RPMI7951 (cell line): ENCODE data around the gene OR52I2. TPM values are rescaled to one million over a fixed set of nuclear protein-coding genes. Genes with fewer than 3 reads are reported as not detected.

Source experiments
- DNase-seq: peaks from one replicate; pipeline ENCODE4 v3.0.0-alpha.2; 2012; ENCODE audit warnings: low read depth
- total RNA-seq: library from RNA; depleted of rRNA; stranded (reverse); fragments of >200 nt; shearing (Covaris generic); gene quantifications from 2 replicates; pipeline ENCODE4 v1.2.3, GENCODE V29; 2014; rRNA removed

Gene OR52I2
- total RNA-seq = not detected in 2 replicates

DNA sequence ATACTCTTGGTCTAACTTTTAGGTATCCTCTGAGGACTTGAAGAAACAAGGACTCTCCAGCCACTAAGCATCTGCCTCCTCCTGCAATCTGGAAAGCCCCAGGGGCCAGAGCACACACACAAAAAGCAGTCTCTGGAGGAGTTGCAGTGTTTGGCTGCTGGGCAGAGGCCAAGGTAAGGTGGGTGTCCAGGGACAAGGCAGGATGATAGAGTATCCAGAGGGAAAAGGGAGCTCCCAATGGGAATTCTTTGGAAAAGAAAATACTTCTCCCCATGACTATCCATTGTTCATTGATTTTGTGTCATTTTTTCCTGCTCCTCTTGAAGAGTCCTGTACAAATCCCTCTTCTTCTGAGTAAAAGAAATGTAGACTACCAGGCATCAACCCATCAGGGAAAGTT, at the start of gene OR52I2:
TSS of gene OR52I2 (plus strand) at position 301 of the 400 bp plus-strand sequence.
- DNase-seq = no peak

DNA sequence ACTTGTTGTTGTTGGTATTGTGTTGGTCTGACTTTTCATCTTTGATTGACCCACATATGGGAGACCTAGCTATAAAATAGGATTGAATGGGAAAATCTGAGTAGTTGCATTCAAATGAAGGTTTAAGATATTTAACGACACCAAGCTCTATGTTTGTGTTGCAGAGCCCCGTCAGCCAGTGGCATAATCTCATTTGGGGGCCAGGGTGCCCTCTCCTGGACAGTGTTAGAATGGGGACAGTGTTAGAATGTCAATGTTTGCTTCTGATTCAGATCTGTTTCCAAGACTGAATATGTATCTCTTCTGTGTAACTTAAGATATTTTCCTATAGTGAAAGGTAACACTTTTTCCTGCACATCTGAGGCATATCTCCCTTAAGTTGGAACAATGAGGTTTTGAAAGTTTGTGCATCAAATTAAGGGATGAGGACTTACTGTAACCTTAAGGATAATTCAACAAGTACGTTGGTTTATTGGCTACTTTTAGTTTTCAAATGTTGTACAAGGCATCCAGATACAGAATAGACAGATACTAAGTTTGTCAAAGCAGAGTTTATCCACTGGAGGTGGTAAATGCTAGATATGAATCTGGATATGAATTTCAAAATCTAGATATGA, 41.8 kb upstream of the OR52I2 start:
- peak; percentile 18 for DNase-seq

DNA sequence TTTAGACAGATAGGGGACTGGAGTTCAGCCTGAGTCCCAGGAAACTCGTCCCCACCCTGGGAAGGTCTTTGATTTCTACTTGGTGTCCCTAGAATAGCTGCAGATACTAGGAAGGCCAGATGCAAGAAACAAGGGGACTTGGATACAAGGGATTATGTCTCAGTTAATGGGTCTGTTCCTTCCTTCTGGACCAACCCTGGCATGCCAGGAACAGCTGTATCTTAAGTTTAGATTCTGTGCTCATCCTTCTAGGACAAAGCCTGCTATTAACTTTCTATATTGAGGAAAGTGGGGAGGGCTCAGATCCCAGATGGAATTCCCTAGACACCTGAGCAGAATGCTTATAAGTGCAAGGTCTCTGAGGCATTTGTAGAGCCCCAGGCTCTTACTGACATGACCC, 40.5 kb upstream of the OR52I2 start:
- no peak for DNase-seq

DNA sequence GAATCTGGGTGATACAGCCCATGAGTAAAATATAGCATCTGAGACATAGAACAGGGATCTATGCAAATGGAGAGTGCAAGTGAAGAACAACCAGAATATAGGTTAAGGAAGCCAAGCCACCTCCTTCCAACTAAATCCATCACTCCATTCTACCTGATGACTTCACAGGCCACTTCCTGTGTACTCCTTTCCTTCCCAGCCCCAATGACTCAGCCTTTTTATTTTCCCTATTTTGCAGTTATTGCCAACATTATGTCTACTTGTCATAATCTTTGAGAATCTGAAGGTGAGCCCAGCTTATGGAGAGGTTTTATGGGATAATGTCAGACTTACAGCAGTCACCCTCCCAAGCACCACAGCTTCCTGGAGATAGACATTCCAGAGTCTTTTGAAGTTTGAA, 38.0 kb upstream of the OR52I2 start:
- no peak for DNase-seq

DNA sequence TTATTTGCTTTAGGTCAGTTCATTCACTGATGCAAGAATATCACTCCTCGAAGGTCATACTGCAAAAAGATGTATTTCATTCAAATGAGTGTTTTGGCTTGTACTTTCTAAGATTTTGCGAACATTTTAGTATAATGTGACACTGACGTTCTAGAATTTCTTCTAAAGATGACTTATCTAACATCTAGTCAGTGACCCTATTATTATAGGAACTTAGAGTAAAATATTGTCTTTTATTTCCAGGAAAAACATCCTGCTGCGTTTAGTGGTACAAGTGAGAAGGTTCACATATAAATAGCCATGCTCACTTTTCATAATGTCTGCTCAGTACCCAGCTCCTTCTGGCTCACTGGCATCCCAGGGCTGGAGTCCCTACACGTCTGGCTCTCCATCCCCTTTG, 36.7 kb upstream of the OR52I2 start, which contains the start of gene OR52M1:
TSS of gene OR52M1 (plus strand) at position 301 of the 400 bp plus-strand sequence. CDS start at position 301, 0 bp downstream.
- no peak for DNase-seq

DNA sequence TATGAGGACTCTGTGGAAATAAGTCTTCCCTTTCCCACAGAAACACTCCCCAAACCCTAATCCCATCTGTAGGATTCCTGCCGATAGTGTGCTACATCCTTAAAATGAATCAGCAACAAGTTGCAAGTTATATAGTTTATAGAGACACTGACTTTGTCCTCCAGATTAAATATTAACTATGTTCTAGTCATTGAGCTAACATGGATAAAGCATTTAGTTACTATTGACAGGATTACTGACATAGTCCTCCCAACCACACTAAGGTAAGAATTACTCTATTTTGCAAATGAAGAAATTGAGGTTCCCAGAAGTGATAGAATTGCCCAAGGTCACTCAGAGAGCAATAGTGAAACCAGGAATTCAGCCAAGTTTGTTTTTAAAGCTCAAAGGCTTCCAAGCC, 34.7 kb upstream of the OR52I2 start:
- DNase-seq = no peak

- DNase-seq = no peak
Observed at GRCh38 chr11:4547416-4547815, 34.1 kb upstream of the OR52I2 start.

DNA sequence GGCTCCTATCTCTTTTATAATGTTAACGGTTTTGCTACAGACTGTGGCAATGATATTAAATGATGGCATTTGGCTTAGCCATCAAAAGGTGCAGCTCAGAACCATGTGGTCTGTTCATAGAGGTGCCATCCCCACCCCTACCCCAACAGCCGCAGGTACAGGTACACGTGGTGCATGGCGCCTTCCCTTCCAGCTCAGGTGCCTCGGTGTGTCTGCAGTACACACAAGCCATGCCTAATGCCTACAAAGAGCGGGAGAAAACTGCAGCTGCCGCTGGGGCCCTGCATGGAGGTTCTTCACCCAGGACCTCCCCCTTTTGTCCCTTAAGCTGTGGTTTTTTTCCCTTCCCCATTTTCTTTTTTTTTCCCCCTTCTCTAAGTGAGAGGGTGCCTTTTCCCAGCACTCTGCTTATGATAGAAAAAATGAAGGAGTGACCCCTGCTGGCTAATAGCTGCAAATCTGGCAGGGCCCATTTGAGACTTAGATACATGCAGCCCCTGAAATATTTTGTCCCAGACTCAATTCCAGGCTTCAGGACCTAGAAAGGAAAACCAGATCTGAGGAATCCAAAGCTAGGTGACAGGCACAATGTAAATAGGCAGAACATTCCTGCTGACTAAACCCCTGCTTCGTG, 30.1 kb upstream of the OR52I2 start:
- peak; percentile 5 for DNase-seq

DNA sequence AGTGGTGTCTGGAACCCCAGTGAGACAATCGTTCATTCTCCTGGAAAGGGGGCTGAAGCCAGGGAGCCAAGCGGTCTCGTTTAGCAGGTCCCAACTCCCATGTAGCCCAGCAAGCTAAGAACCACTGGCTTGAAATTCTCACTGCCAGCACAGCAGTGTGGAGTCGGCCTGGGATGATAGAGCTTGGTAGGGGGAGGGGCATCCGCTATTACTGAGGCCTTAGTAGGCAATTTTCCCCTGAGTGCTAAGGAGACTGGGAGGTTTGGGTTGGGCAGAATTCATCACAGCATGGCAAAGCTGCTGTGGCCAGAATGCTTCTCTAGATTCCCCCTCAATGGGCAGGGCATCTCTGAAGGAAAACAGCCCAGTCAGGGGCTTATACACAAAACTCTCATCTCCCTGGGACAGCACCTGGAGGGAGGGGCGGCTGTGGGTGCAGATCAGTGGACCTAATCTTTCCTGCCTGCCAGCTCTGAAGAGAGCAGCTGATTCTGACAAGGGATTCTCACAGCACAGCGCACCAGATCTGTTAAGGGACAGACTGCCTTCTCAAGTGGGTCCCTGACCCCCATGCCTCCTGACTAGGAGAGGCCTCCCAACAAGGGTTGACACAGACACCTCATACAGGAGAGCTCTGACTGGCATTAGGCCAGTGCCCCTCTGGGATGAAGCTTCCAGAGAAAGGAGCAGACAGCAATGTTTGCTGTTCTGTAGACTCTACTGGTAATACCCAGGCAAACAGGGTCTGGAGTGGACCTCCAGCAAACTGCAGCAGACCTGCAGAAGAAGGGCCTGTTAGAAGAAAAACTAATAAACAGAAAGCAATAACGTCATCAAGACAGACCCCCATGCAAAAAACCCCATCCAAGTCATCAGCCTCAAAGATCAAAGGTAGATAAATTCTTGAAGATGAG, 21.8 kb upstream of the OR52I2 start:
- DNase-seq = no peak

DNA sequence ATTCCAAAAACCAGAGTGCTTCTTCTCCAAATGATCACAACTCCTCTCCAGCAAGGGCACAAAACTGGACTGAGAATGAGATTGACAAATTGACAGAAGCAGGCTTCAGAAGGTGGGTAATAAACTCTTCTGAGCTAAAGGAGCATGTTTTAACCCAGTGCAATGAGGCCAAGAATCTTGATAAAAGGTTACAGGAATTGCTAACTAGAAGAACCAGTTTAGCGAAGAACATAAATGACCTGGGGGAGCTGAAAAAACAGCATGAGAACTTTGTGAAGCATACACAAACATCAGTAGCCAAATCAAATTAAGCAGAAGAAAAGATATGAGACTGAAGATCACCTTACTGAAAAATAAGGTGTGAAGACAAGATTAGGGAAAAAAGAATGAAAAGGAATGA, 21.1 kb upstream of the OR52I2 start:
- DNase-seq = no peak

- DNase-seq = no peak
Observed at GRCh38 chr11:4565371-4565770, 16.2 kb upstream of the OR52I2 start.

GRCh38 chr11:4569075-4569474, 12.5 kb upstream of the OR52I2 start:
- DNase-seq = no peak

DNA sequence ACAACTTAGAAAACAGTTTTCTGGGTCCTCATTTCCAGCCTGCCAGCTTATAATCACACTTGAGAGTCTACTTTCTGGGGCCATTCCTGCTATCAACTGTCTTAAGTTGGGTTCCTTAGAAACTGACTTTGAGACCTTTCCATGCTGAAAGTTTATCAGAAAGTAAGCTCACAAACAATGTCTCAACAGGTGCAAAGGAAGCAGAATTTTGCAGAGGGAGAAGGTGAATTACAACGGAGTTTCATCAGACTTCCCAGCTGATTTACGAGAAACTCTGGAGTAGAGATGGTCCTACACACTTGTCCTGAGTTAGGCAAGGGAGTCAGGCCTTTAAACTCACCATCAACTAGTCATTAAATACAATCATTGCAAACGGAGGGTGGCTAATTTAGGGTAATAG, 4.7 kb upstream of the OR52I2 start:
- DNase-seq = no peak

GRCh38 chr11:4577761-4578160, 3.8 kb upstream of the OR52I2 start:
- DNase-seq = no peak

GRCh38 chr11:4578624-4579023, 2.9 kb upstream of the OR52I2 start:
- DNase-seq = no peak

DNA sequence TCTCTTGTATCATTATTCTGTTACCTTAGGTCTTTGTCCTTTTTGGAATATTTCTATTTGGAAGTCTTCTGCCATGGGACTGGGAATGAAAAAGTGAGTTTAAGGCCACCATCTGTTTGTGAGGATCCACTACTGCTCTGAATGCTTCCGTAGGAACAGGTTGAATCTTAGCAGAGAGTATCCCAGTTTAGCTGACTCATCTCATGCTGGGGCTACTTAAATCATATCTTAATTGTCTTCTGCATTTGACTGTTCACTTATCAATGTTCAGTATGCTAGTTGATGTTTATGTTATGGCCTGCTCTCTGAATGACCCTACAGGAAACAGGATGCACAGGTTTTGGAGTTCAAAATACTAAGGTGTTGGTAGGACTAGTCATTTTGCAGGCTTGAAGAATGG, 1.4 kb upstream of the OR52I2 start:
- no peak for DNase-seq

- DNase-seq = no peak
Observed at GRCh38 chr11:4589017-4589416, 7.5 kb downstream of the OR52I2 start.

DNA sequence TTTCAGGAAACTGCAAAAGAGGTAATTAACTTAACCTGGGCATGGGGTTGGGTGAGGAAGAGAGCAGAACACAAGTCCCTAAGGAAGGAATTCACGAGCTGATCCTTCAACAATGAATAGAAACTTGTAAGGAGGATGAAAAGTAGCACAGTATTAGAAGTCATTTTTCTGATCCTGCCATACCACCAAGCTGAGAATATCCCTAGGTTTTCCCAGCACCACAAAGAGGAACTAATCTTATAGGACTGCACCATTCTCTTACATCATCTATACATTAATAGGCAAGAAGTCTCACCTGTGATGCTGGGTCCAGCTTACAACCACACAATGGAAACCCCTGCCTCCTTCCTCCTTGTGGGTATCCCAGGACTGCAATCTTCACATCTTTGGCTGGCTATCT, 12.2 kb downstream of the OR52I2 start, which contains the start of gene OR52I1:
TSS of gene OR52I1 (plus strand) at position 301 of the 400 bp plus-strand sequence. CDS start at position 301, 0 bp downstream.
- no peak for DNase-seq

DNA sequence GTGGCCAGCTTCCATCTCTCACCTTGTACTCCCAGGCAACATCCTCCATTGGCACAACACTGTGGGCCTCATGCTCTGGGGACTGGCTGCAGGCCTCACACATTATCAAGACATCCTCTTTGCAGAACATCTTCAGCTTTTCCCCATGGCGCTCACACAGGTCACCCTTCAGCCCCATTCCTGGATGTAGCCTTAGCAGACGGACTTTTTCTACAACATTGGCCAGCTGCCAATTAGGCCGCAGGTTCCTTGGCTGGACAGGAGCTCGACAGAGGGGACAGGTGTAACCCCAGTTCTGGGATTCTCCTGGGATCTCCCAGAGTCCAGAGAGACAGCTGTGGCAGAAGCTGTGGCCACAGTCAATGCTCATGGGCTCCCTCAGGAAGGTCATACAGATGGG, 23.5 kb downstream of the OR52I2 start:
- no peak for DNase-seq

DNA sequence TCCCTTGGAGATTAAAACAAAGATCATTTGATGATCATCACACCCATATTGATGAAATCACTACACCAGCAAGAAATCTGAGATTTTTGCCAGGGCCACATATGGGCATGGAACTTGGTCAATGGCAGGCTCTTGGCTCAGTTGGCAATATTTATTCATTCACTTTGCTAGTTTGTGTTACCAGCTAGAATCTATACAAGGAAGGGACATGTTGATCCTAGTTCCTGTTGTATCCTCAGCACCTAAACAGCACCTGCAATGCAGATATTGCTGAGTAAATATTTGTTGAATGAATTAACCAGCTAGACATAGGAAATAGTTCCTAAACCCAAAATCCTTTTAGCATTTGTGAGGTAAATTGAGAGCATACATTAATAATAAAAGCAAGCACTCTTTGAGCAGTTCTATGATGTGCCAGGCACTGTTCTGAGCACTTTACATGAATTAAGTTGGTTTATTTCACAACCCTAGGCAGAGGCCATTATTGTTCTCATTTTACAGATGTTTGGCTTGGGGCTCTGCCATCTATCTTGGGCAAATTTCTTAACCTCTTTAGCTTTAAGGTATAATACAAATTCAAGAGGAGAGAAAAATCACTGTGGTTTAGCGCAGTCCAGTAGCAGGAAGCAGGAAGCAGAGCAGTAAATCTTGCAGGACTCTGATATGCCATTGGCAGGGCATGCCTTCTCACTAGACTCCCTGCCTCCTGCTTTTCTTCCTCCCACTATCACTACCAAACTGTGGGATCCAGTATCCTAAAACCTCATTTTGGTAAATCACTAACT, 24.9 kb downstream of the OR52I2 start:
- DNase-seq = peak; percentile 14

- DNase-seq = peak; percentile 8
Observed at GRCh38 chr11:4607096-4607495, 25.6 kb downstream of the OR52I2 start.
